Measurements from ENCODE around the gene PPEF2.

GRCh38 chr4:75880278-75880677, 22.0 kb downstream of the PPEF2 start:
- TF ChIP-seq CTCF (IDR thresholded peaks at IDR 0.05) (no peak), POLR2A (IDR thresholded peaks at IDR 0.05) (no peak)

Data from testis (tissue), 2 donors.